ENCODE results near the gene TRAPPC12. TPM values are rescaled to one million over a fixed set of nuclear protein-coding genes. Genes with fewer than 3 reads are reported as not detected.
"Not testable (repeated sequence)": the region's sequence is repeated elsewhere in the genome, so short reads cannot be mapped to it uniquely, and the experiment has no call there.

Gene TRAPPC12
- total and polyA plus RNA-seq, 8 donors: 35.2 to 97.5 (median 40.9) TPM

DNA sequence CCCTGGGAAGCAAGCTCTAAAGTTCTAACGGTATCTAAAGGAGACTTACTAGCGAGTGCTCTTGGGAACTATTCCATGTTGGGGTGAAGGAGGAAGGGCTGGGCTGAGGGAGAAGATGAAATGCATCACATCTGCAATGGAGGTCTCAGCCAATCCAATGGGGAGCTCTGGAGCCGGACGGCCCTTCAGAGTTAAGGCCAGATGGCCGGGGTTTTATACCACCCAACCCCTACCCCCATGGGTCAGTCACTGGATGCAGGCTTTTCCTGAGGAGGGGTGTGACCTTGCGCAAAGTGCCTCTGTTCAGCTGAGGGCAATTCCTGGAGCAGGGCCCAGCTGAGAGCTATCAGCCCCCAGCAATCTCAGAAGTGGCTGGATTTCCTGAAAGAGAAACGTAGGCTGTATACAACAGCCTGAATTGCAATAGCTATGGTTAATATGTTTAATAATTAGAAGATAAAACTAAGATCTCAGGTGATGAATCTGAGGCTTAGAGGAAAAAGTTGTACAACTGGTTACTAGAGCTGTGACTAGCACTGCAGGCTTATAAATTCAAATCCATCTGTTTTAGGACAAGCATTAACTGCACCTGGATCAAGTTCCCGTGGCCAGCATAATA is 23.4 kb upstream of the TRAPPC12 start:
- DNase-seq (peak in 3 of 6 donors; percentile 18 to 41 (median 37)), FAIRE-seq (no peak)
- WGBS, 2 donors: 60 to 64% methylated on average over 8 of the region's 8 CpGs

DNA sequence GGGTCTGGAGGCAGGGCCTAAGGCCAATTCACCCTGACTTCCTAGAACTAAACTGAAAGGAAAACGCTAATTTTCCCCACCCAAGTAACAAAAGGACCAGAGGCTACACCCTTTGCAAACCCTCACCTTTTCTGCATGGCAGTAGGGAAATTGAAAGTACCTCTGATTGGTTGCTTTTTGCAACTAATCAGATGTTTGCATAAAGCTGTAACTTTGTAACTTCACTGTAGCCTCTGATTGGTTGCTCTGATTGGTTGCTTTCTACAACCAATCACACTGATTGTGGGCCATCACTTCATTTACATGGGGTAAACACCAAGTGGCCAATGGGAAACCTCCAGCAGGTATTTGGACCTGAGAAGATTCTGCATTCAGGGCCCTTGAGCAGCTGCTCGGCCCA is 22.7 kb upstream of the TRAPPC12 start:
- intact Hi-C loops (cut with DNase I): no loop called here
- Histone ChIP-seq H3K4me3 (no peak overlapping the region), H3K4me1 (peaks cover 0 to 3% (median 0%) of the 10 kb centered on the region in 3 donors), H3K27ac (peak overlapping the region; percentile 0 to 57 (median 36)), H3K36me3 (no peaks in the 10 kb centered on the region), H3K9me3 (no peaks in the 10 kb centered on the region), H3K27me3 (no peaks in the 10 kb centered on the region)
- DNase-seq (no peak), FAIRE-seq (no peak), ATAC-seq (peak in 3 of 4 donors; percentile 21 to 39 (median 34))
- 76 to 86% methylated on average over 2 of the region's 2 CpGs for WGBS, 2 donors
- TF ChIP-seq CTCF (IDR thresholded peaks at IDR 0.05): no peak

More for the DNA sequence above, 23.4 kb upstream of the TRAPPC12 start:
- no peaks in the 10 kb centered on the region for H3K27me3 ChIP-seq
- H3K9me3 ChIP-seq: no peaks in the 10 kb centered on the region
- ATAC-seq: peak; percentile 74 to 87 (median 80)
- H3K36me3 ChIP-seq: no peaks in the 10 kb centered on the region
- TF ChIP-seq CTCF (IDR thresholded peaks at IDR 0.05): no peak
- peaks cover 0 to 3% (median 0%) of the 10 kb centered on the region in 3 donors for H3K4me1 ChIP-seq
- H3K4me3 ChIP-seq: no peak overlapping the region
- intact Hi-C loops (cut with DNase I): no loop called here
- H3K27ac ChIP-seq: peak overlapping the region; percentile 0 to 57 (median 36)

GRCh38 chr2:3357446-3357845 is 22.0 kb upstream of the TRAPPC12 start:
- 85 to 95% methylated on average over 2 of the region's 2 CpGs for WGBS, 2 donors
- H3K9me3 ChIP-seq; H3K27me3 ChIP-seq; H3K4me3 ChIP-seq; H3K36me3 ChIP-seq; H3K4me1 ChIP-seq; FAIRE-seq; DNase-seq; intact Hi-C loops (cut with DNase I): not testable (repeated sequence)
- H3K27ac ChIP-seq: peak overlapping the region in 2 of 4 donors; percentile 37 to 57
- ATAC-seq: peak in 1 of 4 donors; percentile 22

DNA sequence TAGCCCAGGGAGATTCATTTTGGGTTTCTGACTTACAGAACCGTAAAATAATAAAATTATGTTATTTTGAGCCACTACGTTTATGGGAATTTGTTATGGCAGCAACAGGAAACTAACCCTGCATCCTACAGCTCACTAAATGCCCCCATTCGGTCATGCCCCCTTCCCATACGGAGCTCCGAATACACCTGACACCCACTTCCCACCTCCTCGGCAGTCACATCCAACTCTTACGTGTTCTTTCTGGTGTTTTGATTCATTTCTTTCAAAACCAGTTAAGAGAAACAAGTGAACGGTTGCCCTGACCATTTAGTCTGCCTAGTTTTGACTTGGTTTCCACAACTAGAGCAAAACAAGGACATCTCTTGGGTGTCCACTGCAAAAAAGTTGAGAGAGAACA is 21.6 kb upstream of the TRAPPC12 start:
- H3K27ac ChIP-seq: peak overlapping the region in 1 of 4 donors; percentile 57
- H3K36me3 ChIP-seq: no peaks in the 10 kb centered on the region
- FAIRE-seq (no peak), DNase-seq (no peak), ATAC-seq (no peak)
- no peak for TF ChIP-seq CTCF (IDR thresholded peaks at IDR 0.05)
- H3K4me3 ChIP-seq: no peak overlapping the region
- H3K4me1 ChIP-seq: peaks cover 0 to 3% (median 0%) of the 10 kb centered on the region in 3 donors
- intact Hi-C loops (cut with DNase I): no loop called here
- no peaks in the 10 kb centered on the region for H3K27me3 ChIP-seq
- no peaks in the 10 kb centered on the region for H3K9me3 ChIP-seq
- 84 to 89% methylated on average over 8 of the region's 8 CpGs for WGBS, 2 donors

- FAIRE-seq: no peak
- Histone ChIP-seq H3K4me1 (peaks cover 0 to 3% (median 0%) of the 10 kb centered on the region in 3 donors), H3K27ac (no peak overlapping the region)
Measured at GRCh38 chr2:3361518-3362389, 17.7 kb upstream of the TRAPPC12 start.

More at GRCh38 chr2:3361518-3362389, 17.7 kb upstream of the TRAPPC12 start:
- TF ChIP-seq CTCF (IDR thresholded peaks at IDR 0.05): no peak
- no peak for DNase-seq
- Histone ChIP-seq H3K27me3 (no peaks in the 10 kb centered on the region), H3K36me3 (no peaks in the 10 kb centered on the region), H3K9me3 (no peaks in the 10 kb centered on the region), H3K4me3 (no peak overlapping the region)
- ATAC-seq: no peak
- intact Hi-C loops (cut with DNase I): no loop called here
- WGBS, 2 donors: 89 to 95% methylated on average over 17 of the region's 17 CpGs
